NCI-H748 (cell line): ENCODE data around the gene SLC16A6.

ENCODE experiments used
- DNase-seq: peaks from one replicate; lab custom pipeline; 2025; ENCODE audit not compliant: unreplicated experiment; lab: John Stamatoyannopoulos, UW

SLC16A6 gene, protein sequence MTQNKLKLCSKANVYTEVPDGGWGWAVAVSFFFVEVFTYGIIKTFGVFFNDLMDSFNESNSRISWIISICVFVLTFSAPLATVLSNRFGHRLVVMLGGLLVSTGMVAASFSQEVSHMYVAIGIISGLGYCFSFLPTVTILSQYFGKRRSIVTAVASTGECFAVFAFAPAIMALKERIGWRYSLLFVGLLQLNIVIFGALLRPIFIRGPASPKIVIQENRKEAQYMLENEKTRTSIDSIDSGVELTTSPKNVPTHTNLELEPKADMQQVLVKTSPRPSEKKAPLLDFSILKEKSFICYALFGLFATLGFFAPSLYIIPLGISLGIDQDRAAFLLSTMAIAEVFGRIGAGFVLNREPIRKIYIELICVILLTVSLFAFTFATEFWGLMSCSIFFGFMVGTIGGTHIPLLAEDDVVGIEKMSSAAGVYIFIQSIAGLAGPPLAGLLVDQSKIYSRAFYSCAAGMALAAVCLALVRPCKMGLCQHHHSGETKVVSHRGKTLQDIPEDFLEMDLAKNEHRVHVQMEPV

DNA sequence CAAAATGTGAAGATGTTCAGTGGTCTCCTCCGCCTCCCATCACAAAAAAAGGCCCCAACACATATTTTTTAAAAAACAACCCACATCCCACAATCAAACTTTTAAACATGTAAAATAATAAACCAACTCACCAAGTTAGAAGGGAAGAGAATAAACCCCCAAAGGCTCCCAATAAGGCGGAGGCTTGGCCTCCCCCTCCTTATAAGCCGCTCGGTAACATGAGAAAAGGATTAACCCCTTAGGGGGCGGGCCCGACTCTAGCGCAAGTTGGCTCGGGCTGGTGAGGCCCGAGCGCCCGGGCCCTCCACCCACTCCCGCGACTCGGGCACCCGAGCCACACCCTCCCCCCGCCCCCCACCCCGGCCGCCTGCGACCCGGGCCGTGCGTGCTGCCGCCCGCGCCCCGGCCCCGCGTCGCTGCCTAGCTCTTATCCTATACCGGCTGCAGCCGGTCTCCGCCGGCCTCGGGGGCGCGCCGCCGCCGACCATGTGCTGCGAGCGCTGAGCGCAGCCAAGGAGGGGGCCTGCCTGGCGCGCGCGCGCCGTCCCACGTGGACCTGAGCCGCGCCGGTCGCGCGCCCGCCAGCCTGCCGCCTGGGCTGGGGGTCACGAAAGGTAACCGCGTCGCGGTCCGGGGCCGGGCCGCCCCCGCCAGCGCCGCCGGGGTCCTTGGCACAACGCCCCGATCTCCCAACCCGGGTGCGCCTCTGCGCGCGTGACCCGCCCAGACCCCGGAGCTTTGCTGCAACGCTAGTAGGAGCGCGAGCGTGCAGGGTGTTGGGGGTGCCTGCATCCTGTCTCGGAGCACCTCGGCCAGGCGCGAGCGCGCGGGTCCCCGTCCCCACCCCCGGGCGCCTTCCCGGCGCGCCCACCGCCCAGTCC, at the start of gene SLC16A6, which contains the start of gene ARSG:
Gene SLC16A6 (minus strand): TSS at position 173 of the 881 bp plus-strand sequence. CDS start 12,807 bp downstream, outside the sequence.
Gene ARSG (plus strand): TSS at position 541 of the 881 bp plus-strand sequence. CDS start 15,999 bp downstream, outside the sequence.
- DNase-seq, result peak; percentile 89

DNA sequence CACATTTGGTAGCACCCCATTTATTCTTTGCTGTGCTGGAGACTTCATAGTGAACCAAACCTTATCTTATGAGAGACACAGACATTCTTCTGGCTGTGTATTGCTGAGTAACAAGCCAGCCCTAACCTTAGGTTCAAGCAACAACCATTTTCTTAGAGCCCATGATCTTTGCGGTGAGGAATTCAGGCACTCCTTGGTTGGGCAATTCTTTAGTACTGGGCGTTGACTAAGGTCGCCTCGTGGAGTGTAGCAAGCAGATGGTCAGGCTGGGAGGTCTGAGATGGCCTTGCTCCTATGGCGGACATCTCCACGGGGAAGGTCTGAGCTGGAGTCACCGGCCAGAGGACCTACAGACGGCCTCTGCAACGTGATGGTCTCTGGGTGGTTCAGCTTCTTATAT, 43.5 kb upstream of the SLC16A6 start:
- DNase-seq, result no peak

DNA sequence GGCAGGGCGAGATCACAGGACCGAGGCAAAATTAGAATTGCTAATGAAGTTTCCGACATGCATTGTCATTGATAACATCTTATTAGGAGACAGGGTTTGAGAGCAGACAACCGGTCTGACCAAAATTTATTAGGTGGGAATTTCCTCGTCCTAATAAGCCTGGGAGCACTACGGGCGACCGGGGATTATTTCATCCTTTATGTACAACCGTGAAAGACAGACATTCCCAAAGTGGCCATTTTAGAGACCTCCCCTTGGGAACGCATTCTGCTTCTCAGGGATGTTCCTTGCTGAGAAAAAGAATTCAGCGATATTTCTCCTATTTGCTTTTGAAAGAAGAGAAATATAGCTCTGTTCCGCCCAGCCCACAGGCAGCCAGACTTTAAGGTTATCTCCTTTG, 41.0 kb upstream of the SLC16A6 start:
- peak; percentile 17 for DNase-seq

DNA sequence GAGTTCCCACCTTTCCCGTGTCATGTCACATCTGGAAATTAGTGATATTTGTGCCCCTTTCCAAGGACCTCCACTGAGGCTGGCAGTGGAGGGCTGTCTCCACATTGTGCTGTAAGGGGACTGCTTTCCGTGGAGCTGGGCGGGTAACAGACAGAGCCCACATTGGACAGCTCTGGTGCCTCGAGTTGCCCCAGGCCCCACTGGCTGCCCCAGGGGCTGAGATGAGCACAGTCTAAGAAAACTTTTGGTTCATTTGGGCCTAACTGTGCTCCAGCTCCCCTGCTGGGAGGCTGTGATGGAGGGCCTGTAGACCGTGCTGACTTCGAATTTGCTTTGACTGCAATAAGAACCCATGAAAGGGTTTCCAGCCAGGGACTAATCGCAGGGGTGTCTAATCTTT, 38.4 kb upstream of the SLC16A6 start:
- no peak for DNase-seq

DNA sequence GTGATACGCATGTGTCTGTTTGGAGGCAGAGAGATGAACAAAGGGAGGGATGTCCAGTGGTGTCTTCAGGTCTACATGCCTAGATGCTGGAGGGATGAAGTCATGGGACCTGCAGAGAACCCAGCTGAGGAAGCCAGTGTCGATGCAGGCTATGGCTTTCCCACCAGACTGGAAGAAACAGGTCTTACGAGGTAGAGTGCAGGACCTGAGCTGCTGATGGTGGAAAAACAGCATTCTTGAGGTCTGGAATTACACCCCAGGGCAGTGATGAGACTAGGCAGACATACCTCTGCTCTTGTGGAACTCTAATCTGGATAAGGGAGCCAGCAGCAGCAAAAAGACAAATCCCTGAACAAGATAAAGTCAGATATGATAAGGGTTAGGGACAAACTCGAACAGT, 37.7 kb upstream of the SLC16A6 start:
- DNase-seq, result no peak

DNA sequence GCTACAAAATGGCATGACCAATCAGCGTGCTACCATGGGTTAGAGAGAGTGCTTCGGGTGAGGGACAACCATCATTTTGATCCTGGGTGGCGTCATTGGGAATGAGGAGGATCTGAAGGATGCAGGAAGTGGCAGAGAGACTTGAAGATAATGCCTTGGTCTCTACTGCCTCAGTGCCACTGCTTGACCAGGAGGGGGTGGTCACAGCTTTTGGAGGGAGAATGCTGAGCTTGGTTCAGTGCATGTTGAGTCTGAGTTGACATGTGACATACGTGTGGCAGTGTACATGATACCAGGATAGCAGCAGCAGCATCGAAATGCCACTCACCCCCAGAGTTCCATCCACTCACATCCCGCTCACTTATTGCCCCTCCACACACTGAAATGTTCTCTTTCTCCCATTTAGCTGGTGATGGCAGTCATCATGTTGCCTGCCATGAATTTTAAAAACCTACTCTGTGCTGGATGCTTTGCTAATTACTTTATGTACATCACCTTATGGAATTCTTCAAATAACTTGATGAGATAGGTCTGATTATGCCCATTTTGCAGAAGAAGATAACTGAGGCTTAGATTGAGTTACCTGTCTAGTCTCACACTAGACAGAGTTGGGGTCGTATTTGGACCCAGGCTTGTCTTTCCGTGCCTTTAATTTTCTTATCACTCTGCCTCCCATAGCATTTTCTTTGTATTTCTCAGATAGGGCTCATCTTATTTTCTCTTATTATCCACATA, 37.1 kb upstream of the SLC16A6 start:
- DNase-seq, result no peak

DNA sequence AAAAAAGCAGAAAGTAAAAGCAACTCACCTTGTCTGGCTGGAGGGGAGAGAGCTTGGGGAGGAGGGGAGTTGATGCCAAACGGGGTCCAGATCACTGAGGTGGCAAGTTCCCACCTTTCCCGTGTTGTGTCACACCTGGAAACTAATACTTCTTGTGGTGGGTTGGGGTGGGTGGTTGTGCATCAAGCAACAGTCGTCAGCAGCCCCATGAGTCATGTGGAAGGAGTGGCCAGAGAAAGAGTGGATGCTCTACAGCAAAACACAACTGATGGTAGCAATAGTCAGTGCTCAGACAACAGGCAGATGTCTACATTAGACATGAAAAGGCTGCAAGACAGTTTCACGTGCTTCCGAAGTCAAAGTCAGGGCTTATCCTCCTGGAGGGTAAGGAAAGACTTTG, 35.8 kb upstream of the SLC16A6 start:
- DNase-seq, result no peak

DNA sequence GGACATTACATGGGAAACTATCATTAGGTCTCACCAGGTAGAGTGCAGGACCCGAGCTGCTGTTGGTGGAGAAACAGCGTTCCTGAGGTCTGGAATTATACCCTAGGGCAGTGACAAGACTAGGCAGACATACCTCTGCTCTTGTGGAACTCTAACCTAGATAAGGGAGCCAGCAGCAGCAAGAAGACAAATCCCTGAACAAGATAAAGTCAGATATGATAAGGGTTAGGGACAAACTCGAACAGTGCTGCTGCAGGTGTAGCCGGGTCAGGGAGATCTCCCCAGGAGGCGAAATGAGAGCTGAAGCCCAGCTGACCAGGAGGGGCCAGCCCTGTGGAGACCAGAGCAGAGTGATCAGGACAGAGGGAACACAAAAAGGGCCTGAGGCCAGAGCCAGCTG, 35.0 kb upstream of the SLC16A6 start:
- DNase-seq, result no peak

DNA sequence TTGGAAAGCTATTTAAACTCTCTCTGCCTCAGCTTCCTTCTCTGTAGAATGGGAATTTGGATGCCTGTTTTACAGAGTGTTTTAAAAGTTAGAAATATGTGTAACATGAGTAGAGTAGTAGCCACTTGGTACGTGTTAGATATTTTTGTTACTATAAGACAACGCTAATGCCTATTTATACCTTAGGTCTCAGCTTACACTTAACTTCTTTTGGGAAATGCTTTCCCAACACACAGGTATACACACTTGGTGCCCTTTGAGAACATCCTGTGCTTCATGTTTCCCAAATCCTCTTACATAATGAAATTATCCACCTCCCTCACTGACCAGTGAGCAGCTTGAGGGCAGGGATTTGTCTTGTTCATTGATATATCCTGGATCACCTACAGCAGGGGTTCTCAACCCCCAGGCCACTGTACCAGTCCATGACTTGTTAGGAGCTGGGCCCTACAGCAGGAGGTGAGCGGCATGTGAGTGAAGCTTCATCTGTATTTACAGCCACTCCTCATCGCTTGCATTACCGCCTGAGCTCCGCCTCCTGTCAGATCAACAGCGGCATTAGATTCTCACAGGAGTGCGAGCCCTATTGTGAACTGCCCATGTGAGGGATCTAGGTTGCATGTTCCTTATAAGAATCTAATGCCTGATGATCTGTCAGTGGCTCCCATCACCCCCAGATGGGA, 33.9 kb upstream of the SLC16A6 start:
- DNase-seq, result no peak

DNA sequence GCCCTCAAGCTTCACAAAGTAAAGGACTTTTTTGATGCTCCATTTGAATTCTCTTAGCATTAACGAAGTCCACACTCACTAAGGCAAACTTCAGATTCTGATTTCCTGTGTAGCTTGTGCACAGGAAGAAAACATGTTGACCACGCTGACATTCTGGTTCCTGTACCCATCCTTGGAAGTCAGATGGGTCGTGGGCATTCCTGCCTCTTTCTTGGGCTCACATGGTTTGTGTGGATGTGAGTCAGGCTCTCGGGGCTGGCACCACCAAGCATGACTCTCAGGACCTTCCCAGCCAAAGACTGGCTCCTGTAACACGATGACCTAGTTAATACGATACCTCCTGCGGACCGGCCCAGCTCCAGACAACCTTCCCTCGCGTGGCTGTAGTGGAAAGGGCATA, 33.2 kb upstream of the SLC16A6 start:
- DNase-seq, result no peak

DNA sequence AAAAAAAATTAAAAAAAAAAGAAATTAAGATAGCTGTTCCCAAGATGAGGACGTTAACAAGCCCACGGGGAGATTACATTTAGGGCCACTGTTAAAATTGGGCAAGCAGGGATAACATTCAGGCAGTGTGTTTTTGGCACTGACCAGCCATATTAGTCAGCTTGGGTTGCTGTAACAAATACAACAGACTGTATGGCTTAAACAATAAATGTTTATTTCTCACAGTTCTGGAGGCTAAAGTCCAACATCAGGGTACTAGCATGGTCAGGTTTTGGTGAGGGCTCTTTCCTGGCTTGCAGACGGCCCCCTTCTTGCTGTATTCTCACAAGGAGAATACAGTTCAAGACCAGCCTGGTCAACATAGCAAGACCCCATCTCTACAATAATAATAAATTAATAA, 31.7 kb upstream of the SLC16A6 start:
- DNase-seq, result no peak

DNA sequence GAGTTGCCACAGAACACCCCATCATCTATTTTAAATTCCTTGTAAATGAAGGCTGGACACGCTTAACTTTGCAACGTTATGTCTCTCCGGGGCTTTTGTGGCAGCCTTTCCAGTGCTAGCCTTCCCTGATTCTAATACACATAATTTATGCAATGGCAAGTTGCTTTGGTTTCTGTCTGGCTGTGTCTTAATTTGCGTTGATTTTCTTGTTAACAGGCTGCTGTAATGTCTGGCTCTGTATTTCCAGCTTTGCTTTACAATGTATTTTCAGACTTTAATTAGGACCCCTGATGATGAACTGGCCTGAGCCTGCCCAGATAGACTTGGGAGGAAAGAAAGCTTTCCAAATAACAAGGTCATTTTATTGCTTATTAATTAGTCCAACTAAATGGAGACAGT, 30.6 kb upstream of the SLC16A6 start:
- DNase-seq, result no peak

DNA sequence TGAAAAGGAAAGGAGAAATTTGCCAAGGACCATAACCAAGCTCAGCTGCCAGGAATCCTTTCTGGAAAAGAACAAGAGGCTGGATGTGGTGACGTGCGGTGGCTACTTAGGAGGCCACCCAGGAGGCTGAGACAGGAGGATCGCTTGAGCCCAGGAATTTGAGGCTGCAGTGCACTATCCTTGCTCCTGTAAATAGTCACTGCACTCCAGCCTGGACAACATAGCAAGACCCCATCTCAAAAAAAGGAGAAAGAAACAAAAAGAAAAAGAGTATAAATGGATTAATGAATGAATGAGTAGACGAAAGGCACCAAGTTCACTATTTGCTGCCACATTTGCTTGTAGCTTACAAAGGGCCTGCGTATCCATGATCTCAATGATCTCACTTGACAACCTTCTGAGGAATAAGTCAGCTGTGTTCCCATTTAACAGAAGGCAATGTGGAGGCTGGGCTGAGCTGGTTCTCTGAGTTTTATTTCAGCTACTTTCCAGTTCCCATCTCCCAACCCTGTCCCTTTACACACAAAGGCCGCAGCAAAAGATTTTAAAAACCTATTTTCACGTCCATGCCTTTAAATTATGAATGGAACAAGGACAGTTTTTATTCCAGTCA, 30.1 kb upstream of the SLC16A6 start:
- no peak for DNase-seq

DNA sequence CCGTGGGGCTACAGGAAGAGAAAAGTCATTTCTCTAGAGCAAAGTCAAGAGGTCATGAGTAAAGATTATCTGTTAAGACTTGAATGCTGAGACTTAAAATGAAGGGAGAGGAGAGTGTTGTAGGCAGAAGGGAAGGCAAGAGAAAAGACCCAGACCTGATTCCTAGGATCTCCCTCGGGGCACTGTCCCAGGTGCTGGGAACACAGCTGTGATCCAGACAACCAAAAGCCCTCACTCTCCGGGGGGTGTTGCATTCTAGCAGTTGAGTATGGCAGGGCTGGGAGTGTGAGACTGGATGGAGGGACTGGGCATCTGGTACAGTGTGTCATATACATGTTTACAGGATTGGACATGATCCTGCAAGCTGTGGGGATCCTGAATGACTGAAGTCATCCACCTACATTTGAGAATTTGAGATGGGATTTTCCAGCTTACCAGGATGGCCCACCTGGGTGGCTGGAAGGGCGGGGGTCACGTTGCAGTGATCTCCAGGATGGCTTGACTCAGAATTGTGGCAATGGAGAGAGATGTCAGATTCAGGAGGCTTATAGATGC, 29.5 kb upstream of the SLC16A6 start:
- DNase-seq, result no peak

DNA sequence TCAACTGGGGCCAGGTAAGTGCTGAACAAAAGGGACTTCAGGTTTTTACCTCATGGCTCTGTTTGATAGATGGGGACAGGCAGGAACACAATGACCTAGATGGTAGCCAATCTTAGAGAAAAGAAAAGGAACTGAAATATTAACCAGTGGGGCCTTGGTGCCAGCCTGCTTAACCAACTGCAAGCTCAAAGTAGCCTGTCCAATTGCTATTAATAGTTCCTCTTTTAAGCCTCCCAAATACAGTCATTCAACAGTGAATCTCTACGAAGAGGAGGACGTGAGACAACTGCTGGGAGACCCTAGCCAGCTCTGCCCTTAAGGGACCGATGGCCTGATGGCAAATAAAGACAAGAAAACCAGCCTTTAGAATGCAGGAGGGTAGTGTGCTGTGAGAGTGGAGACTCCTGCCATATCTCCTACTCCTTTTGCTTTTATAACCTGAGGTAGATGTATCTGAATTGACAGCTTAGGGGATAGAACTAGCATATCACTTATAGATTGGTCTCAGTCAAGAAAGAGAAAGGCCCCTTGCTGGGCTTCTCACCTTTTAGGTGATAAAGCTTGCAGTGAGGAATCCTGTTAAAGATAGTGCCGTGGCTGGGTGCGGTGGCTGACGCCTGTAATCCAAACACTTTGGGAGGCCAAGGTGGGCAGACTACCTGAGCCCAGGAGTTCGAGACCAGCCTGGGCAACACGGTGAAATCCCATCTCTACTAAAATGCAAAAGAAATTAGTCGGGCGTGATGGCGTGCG, 28.7 kb upstream of the SLC16A6 start:
- DNase-seq, result no peak

DNA sequence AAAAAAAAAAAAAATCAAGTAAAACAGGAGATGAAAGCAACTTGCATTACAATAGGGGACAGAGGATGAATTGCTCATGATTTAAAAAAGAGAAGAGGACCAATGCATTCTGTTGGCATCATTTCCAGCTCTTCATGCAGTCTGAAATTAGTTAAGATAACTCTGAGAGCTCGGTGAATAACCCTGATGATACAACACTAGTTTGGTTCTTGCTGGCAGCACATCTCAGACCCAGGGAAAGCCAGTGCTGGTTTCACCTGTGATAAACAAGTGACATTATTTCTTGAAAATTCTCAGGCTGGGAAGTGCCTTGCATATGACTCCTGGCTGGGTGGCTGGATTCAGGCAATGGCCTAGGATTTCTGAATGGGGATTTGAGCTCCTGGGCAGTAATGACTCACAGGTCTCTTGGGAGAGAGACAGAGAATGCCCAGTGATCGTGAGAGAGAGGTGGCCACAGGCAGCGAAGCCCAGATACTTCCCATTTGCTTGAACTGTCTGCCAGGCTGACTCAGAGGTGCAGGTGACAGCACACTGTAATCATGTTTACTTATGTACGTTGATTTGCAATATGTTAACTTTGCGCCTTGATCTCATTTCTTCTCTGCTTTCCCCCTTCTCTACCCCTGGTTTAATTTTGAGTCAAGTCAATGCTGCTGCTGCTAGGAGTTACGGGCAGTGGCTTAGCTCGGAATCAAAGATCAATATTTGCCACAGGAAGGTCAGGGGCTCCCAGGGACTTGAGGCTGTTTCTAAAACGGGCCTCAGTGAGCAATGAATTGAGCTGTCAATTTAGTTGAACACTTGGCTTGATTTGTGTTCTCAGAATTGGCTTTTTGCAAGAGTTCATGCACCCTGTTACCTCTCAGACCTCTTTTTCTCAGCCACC, 27.4 kb upstream of the SLC16A6 start:
- no peak for DNase-seq

DNA sequence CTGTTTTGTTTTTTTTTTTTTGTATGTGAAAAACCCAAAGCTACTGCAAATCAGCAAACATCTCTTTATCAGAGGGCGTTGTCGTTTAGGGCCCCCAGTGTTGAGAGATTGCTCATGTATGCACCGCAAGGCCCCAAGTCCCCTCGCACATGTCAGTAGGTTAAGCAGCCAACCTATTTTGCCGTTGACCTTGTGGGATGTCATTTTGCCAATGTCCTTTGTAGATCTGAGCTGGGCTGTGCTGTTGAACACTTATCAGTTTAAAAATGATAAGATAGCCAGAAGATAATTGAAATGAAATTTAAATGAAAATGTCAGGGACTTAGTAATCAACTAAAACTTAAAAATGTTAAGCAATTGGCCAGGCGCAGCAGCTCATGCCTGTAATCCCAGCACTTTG, 26.5 kb upstream of the SLC16A6 start:
- DNase-seq, result no peak

DNA sequence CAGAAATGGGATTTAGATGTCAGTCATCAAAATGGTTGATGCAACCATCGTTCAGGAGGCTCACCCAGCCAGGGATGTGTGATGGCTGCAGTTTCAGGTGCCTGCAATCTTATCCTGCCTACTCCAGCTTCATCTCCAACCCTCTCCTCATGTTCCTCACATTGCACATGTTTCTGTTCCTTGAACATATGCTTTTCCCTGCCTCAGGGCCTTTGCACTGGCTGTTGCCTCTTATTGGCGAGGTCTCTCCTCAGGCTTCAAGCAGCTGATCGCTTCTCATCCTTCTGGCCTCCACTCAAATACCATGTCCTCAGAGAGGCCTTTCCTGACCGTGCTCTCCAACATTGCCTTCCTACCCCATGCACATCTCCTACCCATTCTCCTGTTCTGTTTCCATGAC, 25.0 kb upstream of the SLC16A6 start:
- no peak for DNase-seq
